CD8-positive, alpha-beta memory T cell (primary cell): ENCODE data around the gene POLDIP2. TPM values are rescaled to one million over a fixed set of nuclear protein-coding genes. Genes with fewer than 3 reads are reported as not detected.

Source experiments
- CTCF ChIA-PET: fragments of 350-600 bp; sonication (Branson Sonifier 250); formaldehyde crosslinking; loops from one replicate; lab custom pipeline; 2021; ENCODE audit warnings: antibody characterized with exemption; lab: Charles Lee
- POLR2A ChIA-PET: fragments of 350-600 bp; sonication (Branson Sonifier 250); formaldehyde crosslinking; loops from one replicate; lab custom pipeline; 2021; ENCODE audit warnings: antibody characterized with exemption; lab: Charles Lee
- DNase-seq, 5 donors: peaks; one replicate each; pipeline versions ENCODE4 v3.0.0 to v3.0.0-alpha.2; 2020 to 2022; ENCODE audit warnings: mixed read lengths in 1 of 5
- H3K27ac ChIP-seq: one replicate; pipeline ENCODE4 v1.7.0; 2013; ENCODE audit warnings: low read depth, mild to moderate bottlenecking, low read length, moderate library complexity
- H3K27me3 ChIP-seq: 2 replicates; pipeline ENCODE4 v1.7.0; 2013; ENCODE audit warnings: low read length, mild to moderate bottlenecking; ENCODE audit not compliant: insufficient read depth, poor library complexity, severe bottlenecking
- H3K36me3 ChIP-seq: 2 replicates; pipeline ENCODE4 v1.7.0; 2013; ENCODE audit warnings: mild to moderate bottlenecking, low read length, moderate library complexity; ENCODE audit not compliant: insufficient read depth
- H3K4me1 ChIP-seq: 2 replicates; pipeline ENCODE4 v1.7.0; 2013; ENCODE audit warnings: mild to moderate bottlenecking, low read length, moderate library complexity; ENCODE audit not compliant: insufficient read depth
- H3K4me3 ChIP-seq: 2 replicates; pipeline ENCODE4 v1.7.0; 2013; ENCODE audit warnings: mild to moderate bottlenecking, low read length
- H3K9me3 ChIP-seq: 2 replicates; pipeline ENCODE4 v1.7.0; 2013; ENCODE audit warnings: mild to moderate bottlenecking, low read length
- H3K27ac Mint-ChIP-seq, 8 donors: one replicate each; pipeline ENCODE4 v1.8.0; 2020 to 2021; ENCODE audit warnings: mixed read lengths in 8 of 8, mild to moderate bottlenecking in 6 of 8, inconsistent platforms in 3 of 8, moderate library complexity in 3 of 8
- H3K27me3 Mint-ChIP-seq, 2 donors: one replicate each; pipeline ENCODE4 v1.8.0; 2020 to 2021; ENCODE audit warnings: mixed read lengths in 2 of 2, mild to moderate bottlenecking in 1 of 2, moderate library complexity in 1 of 2
- H3K36me3 Mint-ChIP-seq, 3 donors: one replicate each; pipeline ENCODE4 v1.8.0; 2020 to 2021; ENCODE audit warnings: mixed read lengths in 3 of 3, inconsistent platforms in 1 of 3, mild to moderate bottlenecking in 1 of 3
- H3K4me1 Mint-ChIP-seq, 3 donors: one replicate each; pipeline ENCODE4 v1.8.0; 2020 to 2021; ENCODE audit warnings: mixed read lengths in 3 of 3, inconsistent platforms in 1 of 3, mild to moderate bottlenecking in 1 of 3
- H3K4me3 Mint-ChIP-seq, 7 donors: one replicate each; pipeline ENCODE4 v1.8.0; 2020 to 2021; ENCODE audit warnings: mixed read lengths in 7 of 7, mild to moderate bottlenecking in 6 of 7, moderate library complexity in 4 of 7, inconsistent platforms in 2 of 7
- H3K9me3 Mint-ChIP-seq, 5 donors: one replicate each; pipeline ENCODE4 v1.8.0; 2020 to 2022; ENCODE audit warnings: mixed read lengths in 5 of 5, mild to moderate bottlenecking in 3 of 5, moderate library complexity in 2 of 5, inconsistent platforms in 1 of 5
- polyA plus RNA-seq: library from polyadenylated mRNA; unstranded; fragments of 300-500 nt; fragmentation: Illumina TruSeq; gene quantifications from one replicate; pipeline ENCODE4 v1.2.3, GENCODE V29; 2021
- total RNA-seq, 2 experiments: library from RNA; stranded (reverse); gene quantifications; one replicate each; pipeline ENCODE4 v1.2.3, GENCODE V29; 2021

The POLDIP2 gene
- total and polyA plus RNA-seq, 3 experiments from 2014 or later: 81.1 to 135 (median 134) TPM

DNA sequence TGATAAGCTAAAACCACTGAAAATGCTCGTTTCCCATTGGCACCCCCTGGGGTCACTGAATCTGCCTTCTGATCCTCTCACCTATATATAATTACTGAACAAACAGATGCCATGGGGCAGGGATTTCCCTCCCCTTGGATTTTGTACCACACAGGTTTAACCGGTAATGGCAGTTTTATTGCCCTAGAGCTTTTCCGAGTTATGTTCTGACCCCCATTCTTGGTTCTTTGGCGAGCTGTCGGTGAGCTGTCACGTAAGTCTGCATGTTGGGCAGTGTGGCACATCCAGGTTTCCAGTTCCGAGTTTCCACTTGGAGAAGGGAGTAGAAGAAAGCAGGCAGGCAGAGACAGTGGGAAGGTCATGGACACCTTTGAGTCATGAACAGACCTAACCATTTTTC is 31.2 kb downstream of the POLDIP2 start:
- no peaks in the 10 kb centered on the region for H3K4me1 Mint-ChIP-seq
- Histone ChIP-seq H3K36me3 (peaks cover 12% of the 10 kb centered on the region), H3K9me3 (no peaks in the 10 kb centered on the region), H3K27ac (no peak overlapping the region), H3K4me3 (no peak overlapping the region), H3K4me1 (no peaks in the 10 kb centered on the region), H3K27me3 (no peaks in the 10 kb centered on the region)
- ChIA-PET POLR2A (no interaction called here), CTCF (interaction anchor here (0.8 kb wide), 1 partner anchor 75 kb away, joined by 3 read pairs; no protein-coding TSS in a partner anchor)
- no peak overlapping the region for H3K4me3 Mint-ChIP-seq
- H3K36me3 Mint-ChIP-seq: peaks cover 5 to 44% (median 5%) of the 10 kb centered on the region in 3 donors
- no peak for DNase-seq
- no peaks in the 10 kb centered on the region for H3K9me3 Mint-ChIP-seq
- no peaks in the 10 kb centered on the region for H3K27me3 Mint-ChIP-seq
- no peak overlapping the region for H3K27ac Mint-ChIP-seq

DNA sequence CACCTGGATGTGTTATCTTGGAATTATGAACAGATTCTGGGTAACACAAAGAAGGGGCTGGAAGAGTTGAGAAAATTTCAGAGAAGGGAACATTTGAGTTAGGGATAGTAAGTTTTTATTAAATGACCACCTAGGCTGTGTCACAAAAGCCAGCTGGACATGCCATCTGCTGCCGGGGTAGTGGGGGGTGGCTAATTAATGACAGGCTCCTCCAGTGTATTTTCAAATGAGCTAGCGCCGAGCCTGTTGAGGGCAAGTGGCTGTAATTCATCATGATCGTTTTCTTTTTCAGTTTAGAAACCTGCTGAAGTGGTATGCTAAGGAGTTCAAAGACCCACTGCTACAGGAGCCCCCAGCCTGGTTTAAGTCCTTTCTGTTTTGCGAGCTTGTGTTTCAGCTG is 32.1 kb downstream of the POLDIP2 start:
- H3K4me1 Mint-ChIP-seq: peaks cover 2 to 7% (median 6%) of the 10 kb centered on the region in 3 donors
- peaks cover 5 to 35% (median 5%) of the 10 kb centered on the region in 3 donors for H3K36me3 Mint-ChIP-seq
- no peaks in the 10 kb centered on the region for H3K9me3 Mint-ChIP-seq
- ChIA-PET POLR2A (interaction anchor here (0.5 kb wide), 1 partner anchor 27 kb away, joined by 6 read pairs; no protein-coding TSS in a partner anchor), CTCF (no interaction called here)
- H3K4me3 Mint-ChIP-seq: no peak overlapping the region
- no peak overlapping the region for H3K27ac ChIP-seq
- no peaks in the 10 kb centered on the region for H3K4me1 ChIP-seq
- H3K27ac Mint-ChIP-seq: no peak overlapping the region
- no peak for DNase-seq
- no peak overlapping the region for H3K4me3 ChIP-seq
- H3K36me3 ChIP-seq: peaks cover 12% of the 10 kb centered on the region
- H3K27me3 Mint-ChIP-seq: no peaks in the 10 kb centered on the region
- H3K27me3 ChIP-seq: no peaks in the 10 kb centered on the region
- no peaks in the 10 kb centered on the region for H3K9me3 ChIP-seq

DNA sequence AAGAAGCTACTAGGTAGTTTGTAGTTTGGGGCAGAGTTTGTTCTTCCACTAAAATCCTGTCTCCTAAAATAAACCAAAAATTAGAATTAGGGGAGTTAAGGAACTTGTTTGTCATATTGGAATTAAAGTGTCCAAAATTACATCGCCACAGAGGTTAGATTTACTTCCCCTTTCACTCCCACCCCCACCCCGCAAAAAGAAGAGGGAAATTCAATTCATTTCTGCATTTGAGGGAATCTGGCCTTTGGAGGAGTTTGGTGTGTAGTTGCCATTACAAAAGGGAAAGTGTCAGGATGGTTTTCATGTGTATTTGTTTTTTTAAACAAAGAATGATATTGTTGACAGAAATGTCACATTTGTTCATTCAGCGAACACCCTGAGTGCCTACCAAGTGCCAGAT is 32.5 kb downstream of the POLDIP2 start:
- Histone ChIP-seq H3K27ac (no peak overlapping the region), H3K27me3 (no peaks in the 10 kb centered on the region), H3K4me1 (peaks cover 3% of the 10 kb centered on the region), H3K9me3 (no peaks in the 10 kb centered on the region), H3K36me3 (peaks cover 12% of the 10 kb centered on the region), H3K4me3 (no peak overlapping the region)
- H3K4me3 Mint-ChIP-seq: no peak overlapping the region
- ChIA-PET POLR2A (no interaction called here), CTCF (no interaction called here)
- no peaks in the 10 kb centered on the region for H3K9me3 Mint-ChIP-seq
- peaks cover 6 to 12% (median 11%) of the 10 kb centered on the region in 3 donors for H3K4me1 Mint-ChIP-seq
- H3K27me3 Mint-ChIP-seq: no peaks in the 10 kb centered on the region
- no peak overlapping the region for H3K27ac Mint-ChIP-seq
- H3K36me3 Mint-ChIP-seq: peaks cover 5 to 35% (median 5%) of the 10 kb centered on the region in 3 donors
- DNase-seq: no peak

DNA sequence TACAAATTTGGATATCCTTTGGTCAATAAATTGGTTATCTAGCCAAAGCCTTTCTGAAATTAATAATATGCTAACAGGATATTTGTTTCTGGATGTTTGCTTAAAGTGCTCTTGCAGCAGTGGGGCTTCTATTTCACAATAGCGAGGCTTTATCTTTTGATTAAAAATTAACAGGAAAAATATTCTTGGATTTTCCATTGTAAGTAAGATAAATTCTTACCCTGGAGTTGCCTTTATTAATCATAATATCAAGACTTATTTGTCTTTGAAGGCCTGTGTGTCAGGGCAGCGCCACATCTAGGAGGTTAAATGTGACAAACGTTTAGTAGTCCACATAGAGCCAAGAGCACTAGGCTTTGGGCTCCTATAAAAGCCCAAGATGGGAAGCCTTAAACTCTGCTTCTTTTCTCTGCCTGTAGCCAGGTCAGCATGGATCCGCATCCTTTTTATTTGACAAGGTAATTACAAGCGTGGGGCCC is 33.0 kb downstream of the POLDIP2 start:
- H3K4me3 ChIP-seq: no peak overlapping the region
- ChIA-PET POLR2A (no interaction called here), CTCF (no interaction called here)
- DNase-seq: no peak
- peaks cover 5 to 32% (median 5%) of the 10 kb centered on the region in 3 donors for H3K36me3 Mint-ChIP-seq
- no peaks in the 10 kb centered on the region for H3K9me3 Mint-ChIP-seq
- peaks cover 12% of the 10 kb centered on the region for H3K36me3 ChIP-seq
- no peak overlapping the region for H3K27ac Mint-ChIP-seq
- H3K4me1 Mint-ChIP-seq: peaks cover 10 to 16% (median 15%) of the 10 kb centered on the region in 3 donors
- no peak overlapping the region for H3K27ac ChIP-seq
- no peaks in the 10 kb centered on the region for H3K27me3 Mint-ChIP-seq
- no peak overlapping the region for H3K4me3 Mint-ChIP-seq
- H3K9me3 ChIP-seq: no peaks in the 10 kb centered on the region
- H3K4me1 ChIP-seq: peaks cover 7% of the 10 kb centered on the region
- H3K27me3 ChIP-seq: no peaks in the 10 kb centered on the region

DNA sequence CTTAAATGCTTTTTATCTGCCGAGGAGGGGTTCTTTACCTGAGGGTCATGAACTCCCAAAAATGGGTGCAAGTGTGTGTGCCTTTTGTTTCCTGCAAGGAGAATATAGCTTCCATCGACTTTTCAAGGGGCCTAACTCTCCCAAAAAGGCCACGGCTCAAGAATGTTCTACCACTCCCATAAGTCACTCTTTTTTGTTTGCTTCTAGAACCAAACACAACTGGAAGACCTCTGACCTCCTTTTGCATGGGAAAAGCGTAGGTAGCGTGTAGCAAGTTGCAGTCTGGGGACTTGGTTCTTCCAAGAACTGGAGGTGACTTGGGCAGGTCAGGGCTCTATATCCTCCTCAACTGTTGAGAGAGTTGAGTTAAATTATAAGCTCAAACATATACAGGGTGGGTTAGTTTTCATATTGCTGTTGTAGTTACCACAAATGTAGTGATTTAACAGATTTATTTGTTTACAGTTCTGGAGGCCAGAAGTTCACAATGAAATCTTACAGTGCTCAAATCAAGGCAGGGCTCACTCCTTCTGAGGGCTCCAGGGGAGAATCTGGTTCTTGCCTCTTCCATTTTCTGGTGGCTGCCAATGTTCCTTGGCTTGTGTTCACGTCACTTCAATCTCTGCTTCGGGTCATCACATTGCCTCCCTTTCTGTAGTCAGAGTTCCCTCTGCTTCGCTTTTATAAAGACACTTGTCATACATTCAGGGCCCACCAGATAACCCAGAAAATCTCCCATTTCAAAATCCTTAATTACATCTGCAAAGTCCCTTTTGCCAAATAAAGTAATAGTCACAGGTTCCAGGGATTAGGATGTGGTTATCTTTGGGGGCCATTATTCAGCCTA is 36.9 kb downstream of the POLDIP2 start:
- peaks cover 15% of the 10 kb centered on the region for H3K4me1 ChIP-seq
- CTCF ChIA-PET: interaction anchor here (0.8 to 1.5 kb wide), 2 partner anchors 15 to 16 kb away, joined by 3 read pairs; partner anchors contain the start of genes IFT20 and TNFAIP1

DNA sequence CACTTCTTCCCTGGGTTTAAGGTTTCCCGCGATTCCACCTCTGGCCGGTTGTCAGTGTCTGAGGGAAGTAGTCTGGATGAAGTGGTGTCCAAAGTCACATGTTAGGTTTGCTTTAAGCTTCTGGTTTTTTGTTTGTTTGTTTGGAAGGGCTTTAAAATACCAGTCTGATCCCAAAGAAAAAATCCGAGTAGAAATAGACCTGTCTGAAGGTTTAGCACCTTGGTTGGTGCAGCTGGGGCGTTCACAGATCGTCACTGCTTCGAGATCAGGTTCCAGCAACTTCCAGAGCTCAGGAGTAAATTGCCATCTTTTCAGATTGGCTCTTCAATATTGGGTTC is 37.8 kb downstream of the POLDIP2 start:
- peaks cover 20 to 30% (median 24%) of the 10 kb centered on the region in 3 donors for H3K4me1 Mint-ChIP-seq
- Histone ChIP-seq H3K36me3 (no peaks in the 10 kb centered on the region), H3K4me3 (peak overlapping the region; percentile 70), H3K27ac (peak overlapping the region; percentile 58), H3K27me3 (no peaks in the 10 kb centered on the region), H3K9me3 (no peaks in the 10 kb centered on the region), H3K4me1 (peaks cover 15% of the 10 kb centered on the region)
- ChIA-PET CTCF (interaction anchor here (1.0 to 1.7 kb wide), 3 partner anchors 14 to 97 kb away, joined by 3 to 5 read pairs (median 4); no protein-coding TSS in a partner anchor), POLR2A (interaction anchor here (1.8 kb wide), 1 partner anchor 16 kb away, joined by 6 read pairs; the partner anchor contains the start of genes IFT20 and TNFAIP1)
- H3K36me3 Mint-ChIP-seq: peaks cover 0 to 2% (median 2%) of the 10 kb centered on the region in 3 donors
- peak overlapping the region in 7 of 8 donors; percentile 32 to 92 (median 85) for H3K27ac Mint-ChIP-seq
- H3K4me3 Mint-ChIP-seq: peak overlapping the region; percentile 85 to 93 (median 88)
- no peaks in the 10 kb centered on the region for H3K9me3 Mint-ChIP-seq
- DNase-seq: no peak
- H3K27me3 Mint-ChIP-seq: peaks cover 0 to 2% of the 10 kb centered on the region in 2 donors

More for the DNA sequence above, 36.9 kb downstream of the POLDIP2 start:
- DNase-seq: no peak
- no peaks in the 10 kb centered on the region for H3K36me3 ChIP-seq
- no peak overlapping the region for H3K27ac ChIP-seq
- H3K9me3 ChIP-seq: no peaks in the 10 kb centered on the region
- H3K27me3 ChIP-seq: no peaks in the 10 kb centered on the region
- Mint-ChIP-seq H3K27me3 (peaks cover 0 to 2% of the 10 kb centered on the region in 2 donors), H3K4me1 (peaks cover 20 to 30% (median 24%) of the 10 kb centered on the region in 3 donors), H3K36me3 (peaks cover 0 to 3% (median 2%) of the 10 kb centered on the region in 3 donors), H3K4me3 (peak overlapping the region; percentile 85 to 93 (median 88)), H3K9me3 (no peaks in the 10 kb centered on the region), H3K27ac (peak overlapping the region in 6 of 8 donors; percentile 18 to 95 (median 48))
- H3K4me3 ChIP-seq: no peak overlapping the region
- POLR2A ChIA-PET: interaction anchor here (1.8 kb wide), 1 partner anchor 15 kb away, joined by 6 read pairs; the partner anchor contains the start of genes IFT20 and TNFAIP1

DNA sequence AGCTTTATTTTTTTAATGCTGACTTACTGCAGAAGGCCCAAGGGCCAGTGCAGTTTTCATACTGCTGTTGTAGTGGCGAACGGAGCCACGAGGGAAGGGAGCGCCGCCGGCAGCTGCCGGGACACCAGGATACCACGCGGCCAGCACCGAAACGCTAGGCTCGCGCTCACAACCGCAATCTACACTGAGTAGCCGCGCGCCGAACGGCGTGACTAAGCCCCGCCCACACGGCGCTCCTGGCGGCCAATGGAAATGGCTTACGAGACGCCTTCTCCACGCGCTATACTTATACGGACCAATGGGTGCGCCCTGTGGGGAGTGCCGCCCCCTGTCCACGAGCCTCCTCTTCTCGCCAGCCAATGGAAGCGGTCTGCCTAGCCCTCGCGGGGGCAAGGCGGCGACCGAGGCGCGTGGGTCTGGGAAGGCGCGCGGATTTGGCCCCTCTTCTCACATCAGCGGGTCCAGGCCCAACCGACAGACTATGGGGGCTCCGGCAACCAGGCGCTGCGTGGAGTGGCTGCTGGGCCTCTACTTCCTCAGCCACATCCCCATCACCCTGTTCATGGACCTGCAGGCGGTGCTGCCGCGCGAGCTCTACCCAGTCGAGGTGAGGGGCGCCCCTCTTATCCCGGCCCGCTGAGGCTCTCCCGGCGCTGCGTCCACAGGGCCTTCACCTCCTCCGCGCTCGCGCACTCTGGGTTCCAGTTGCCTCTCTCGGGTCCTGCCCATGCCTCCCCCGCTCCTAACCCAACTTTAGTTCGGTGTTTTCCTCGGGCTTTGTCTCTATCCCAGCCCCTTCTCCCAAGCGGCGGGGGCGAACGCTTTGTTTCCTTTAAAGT is 38.3 kb downstream of the POLDIP2 start, which contains the start of gene TMEM97:
TSS of gene TMEM97 (plus strand) at position 442 of the 839 bp plus-strand sequence. CDS start at position 482, 40 bp downstream.
- Mint-ChIP-seq H3K4me1 (peaks cover 20 to 30% (median 24%) of the 10 kb centered on the region in 3 donors), H3K27me3 (peaks cover 0 to 2% of the 10 kb centered on the region in 2 donors), H3K36me3 (peaks cover 0 to 2% (median 2%) of the 10 kb centered on the region in 3 donors), H3K4me3 (peak within 1 kb of the TSS; percentile 85 to 93 (median 88)), H3K27ac (peak within 1 kb of the TSS; percentile 15 to 95 (median 80)), H3K9me3 (no peaks in the 10 kb centered on the region)
- Histone ChIP-seq H3K27me3 (no peaks in the 10 kb centered on the region), H3K9me3 (no peaks in the 10 kb centered on the region), H3K27ac (peak within 1 kb of the TSS; percentile 58), H3K4me3 (peak within 1 kb of the TSS; percentile 70), H3K36me3 (no peaks in the 10 kb centered on the region), H3K4me1 (peaks cover 15% of the 10 kb centered on the region)
- POLR2A ChIA-PET: interaction anchor here (1.0 to 1.8 kb wide), 3 partner anchors 16 to 511 kb away, joined by 4 to 6 read pairs (median 5); partner anchors contain the start of genes IFT20 and TNFAIP1
- DNase-seq: peak; percentile 92 to 97 (median 94)
- CTCF ChIA-PET: interaction anchor here (0.6 to 1.8 kb wide), 6 partner anchors 12 to 533 kb away, joined by 3 to 5 read pairs (median 4); partner anchors contain the start of gene POLDIP2
